GM06990 (cell line): Measurements from ENCODE around the gene ZNF830.
A peak's percentile ranks its signal among the peaks of the same experiment; 100 is the strongest.

Experiments
- DNase-seq: peaks from one replicate; pipeline ENCODE4 v3.0.0-alpha.2; 2011; ENCODE audit not compliant: insufficient read length; ENCODE audit errors: extremely low read depth
- H3K27me3 ChIP-seq: replicated peaks from 2 replicates; pipeline ENCODE4 v1.6.0; 2011; ENCODE audit warnings: low read length; ENCODE audit not compliant: control insufficient read depth, insufficient read depth
- H3K36me3 ChIP-seq: 2 replicates; pipeline ENCODE4 v1.5.1; 2011; ENCODE audit warnings: low read length; ENCODE audit not compliant: control insufficient read depth, insufficient read depth
- H3K4me3 ChIP-seq: replicated peaks from 2 replicates; pipeline ENCODE4 v1.5.1; 2011; ENCODE audit warnings: low read depth, mild to moderate bottlenecking, control low read depth, low read length
- CTCF ChIP-seq: IDR thresholded peaks from 2 replicates; pipeline ENCODE4 v1.5.1; 2011; ENCODE audit warnings: low read length, control low read depth, mild to moderate bottlenecking, inconsistent platforms; ENCODE audit not compliant: insufficient read depth, poor library complexity, severe bottlenecking

ZNF830 gene

DNA sequence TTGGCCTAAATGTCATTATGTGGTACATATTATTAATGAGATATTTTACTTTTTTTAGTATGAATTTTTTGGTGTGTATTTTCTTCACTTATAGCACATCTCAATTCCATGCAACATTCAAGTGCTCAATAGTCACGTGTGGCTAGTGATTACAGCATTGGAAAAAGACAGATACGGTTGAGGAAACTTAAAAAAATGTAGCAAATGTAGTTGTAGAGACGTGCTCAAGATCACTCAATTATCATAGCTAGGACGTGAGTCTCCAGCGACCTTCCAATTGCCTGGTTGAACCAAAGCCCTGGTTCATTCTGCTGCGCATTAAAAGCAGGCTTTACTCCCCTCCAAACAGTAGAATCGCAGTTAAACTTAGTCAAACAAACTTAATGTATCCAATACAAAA lies 17.8 kb downstream of the ZNF830 start:
- Histone ChIP-seq H3K36me3 (no peaks in the 10 kb centered on the region), H3K27me3 (no peaks in the 10 kb centered on the region), H3K4me3 (no peak overlapping the region)
- DNase-seq: no peak
- TF ChIP-seq CTCF: no peak

GRCh38 chr17:34979650-34980352 lies 18.5 kb downstream of the ZNF830 start:
- no peak for DNase-seq
- no peak for TF ChIP-seq CTCF
- Histone ChIP-seq H3K36me3 (no peaks in the 10 kb centered on the region), H3K4me3 (peak overlapping the region; percentile 90), H3K27me3 (no peaks in the 10 kb centered on the region)

- Histone ChIP-seq H3K4me3 (peak within 1 kb of the TSS; percentile 90), H3K36me3 (no peaks in the 10 kb centered on the region), H3K27me3 (no peaks in the 10 kb centered on the region)
- TF ChIP-seq CTCF: no peak
- DNase-seq: peak; percentile 95
These were observed 19.0 kb downstream of the ZNF830 start, which contains the start of gene LIG3 for GRCh38 chr17:34980353-34980680. Gene LIG3 (plus strand): TSS chr17:34980512. CDS start chr17:34983006, 2,494 bp downstream.

DNA sequence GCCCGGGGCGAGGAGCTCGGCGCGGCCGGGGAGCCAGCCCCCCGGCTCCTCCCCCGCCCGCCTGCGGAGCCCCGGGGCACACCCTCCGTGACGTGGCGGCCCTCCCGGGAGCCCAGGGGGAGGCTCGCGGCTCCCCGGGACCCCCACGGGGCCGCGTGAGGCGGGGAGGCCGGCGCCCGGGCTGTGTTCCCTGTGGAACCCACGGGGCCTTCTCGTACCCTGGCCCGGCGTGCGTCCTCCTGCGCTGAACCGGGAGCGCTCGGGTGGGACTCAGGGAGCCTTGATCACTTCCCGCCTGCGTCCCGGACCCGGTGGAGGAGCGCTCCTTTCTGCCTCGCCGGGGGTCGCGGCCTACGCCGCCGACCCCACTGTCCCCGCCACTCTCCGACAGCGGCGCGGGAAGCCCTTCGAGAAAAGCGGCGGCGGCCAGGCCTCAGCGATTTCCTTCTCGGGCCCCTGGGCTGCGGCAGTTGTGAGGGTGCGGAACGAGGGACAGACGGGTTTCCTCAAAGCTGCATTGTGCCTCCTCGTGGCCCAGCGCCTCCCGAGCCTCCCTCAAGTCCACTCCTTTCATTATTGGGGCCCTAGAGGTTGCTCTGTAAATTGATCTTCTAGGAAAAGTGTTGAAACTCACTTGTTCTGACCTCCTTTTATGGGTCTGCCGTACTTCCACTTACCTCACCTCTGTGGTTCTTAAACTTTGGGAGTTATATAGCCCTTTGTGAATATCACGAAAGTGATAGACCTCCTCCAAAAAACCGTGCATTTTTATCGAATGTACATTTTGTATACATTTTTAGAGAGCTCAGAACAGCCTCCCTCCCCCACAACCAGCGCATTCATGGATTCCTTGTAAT lies 19.6 kb downstream of the ZNF830 start:
- DNase-seq: peak; percentile 75
- no peaks in the 10 kb centered on the region for H3K36me3 ChIP-seq
- H3K4me3 ChIP-seq: peak overlapping the region; percentile 90
- H3K27me3 ChIP-seq: no peaks in the 10 kb centered on the region
- no peak for TF ChIP-seq CTCF

DNA sequence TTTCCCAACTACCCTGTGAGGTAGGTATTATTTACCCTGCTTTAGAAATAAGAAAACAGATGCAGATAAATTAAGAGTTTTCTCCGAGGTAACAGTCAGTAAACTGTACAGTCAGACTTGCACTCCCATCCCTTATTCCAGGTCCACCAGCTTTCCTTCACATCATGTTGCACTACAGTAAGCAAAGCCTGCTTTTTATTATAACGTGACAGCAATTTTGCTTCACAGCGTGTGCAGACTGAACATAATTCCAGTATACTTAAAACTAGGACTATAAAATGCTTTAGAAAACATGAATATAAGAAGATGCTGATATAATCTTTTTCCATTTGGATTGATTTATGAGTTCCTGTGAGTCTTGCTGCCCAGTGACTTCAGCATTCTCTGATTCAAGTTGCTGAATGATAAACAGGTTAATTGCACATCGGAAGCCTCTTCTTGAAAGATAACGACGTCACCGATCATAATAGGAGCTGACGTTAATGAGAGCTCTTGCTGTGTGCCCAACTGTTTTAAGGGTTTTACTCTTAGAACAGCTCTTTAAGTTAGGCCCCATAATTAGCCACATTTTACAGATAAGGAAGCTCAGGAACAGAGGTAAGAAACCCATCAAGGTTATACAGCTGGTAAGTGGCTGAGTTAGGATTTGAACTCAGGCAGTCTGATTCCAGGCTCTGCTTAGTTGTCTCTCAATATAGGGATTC lies 20.4 kb downstream of the ZNF830 start:
- DNase-seq: no peak
- no peak for TF ChIP-seq CTCF
- H3K4me3 ChIP-seq: peak overlapping the region; percentile 90

More for the DNA sequence above, 20.4 kb downstream of the ZNF830 start:
- Histone ChIP-seq H3K36me3 (no peaks in the 10 kb centered on the region), H3K27me3 (no peaks in the 10 kb centered on the region)
